Neural progenitor cell (in vitro differentiated cells): Measurements from ENCODE around the gene ZNF519. TPM values are rescaled to one million over a fixed set of nuclear protein-coding genes. Genes with fewer than 3 reads are reported as not detected.

Source experiments
- DNase-seq: peaks from one replicate; pipeline ENCODE4 v3.0.0-alpha.2; 2016; ENCODE audit warnings: low spot score
- H2AFZ ChIP-seq: fragments of 200-600 bp; sonication (generic); replicated peaks from 2 replicates; pipeline ENCODE4 v1.6.1; 2016; ENCODE audit warnings: antibody characterized with exemption
- H3F3A ChIP-seq: fragments of 200-600 bp; sonication (generic); 2 replicates; pipeline ENCODE4 v1.6.1; 2016; ENCODE audit warnings: antibody characterized with exemption, low read depth
- H3K27ac ChIP-seq: fragments of 200-600 bp; sonication (generic); 2 replicates; pipeline ENCODE4 v1.5.1; 2016; ENCODE audit warnings: mild to moderate bottlenecking
- H3K27me3 ChIP-seq: fragments of 200-600 bp; sonication (generic); 2 replicates; pipeline ENCODE4 v1.6.1; 2016; ENCODE audit warnings: mild to moderate bottlenecking, moderate library complexity
- H3K36me3 ChIP-seq: fragments of 200-600 bp; sonication (generic); 2 replicates; pipeline ENCODE4 v1.5.1; 2016
- H3K4me1 ChIP-seq: fragments of 200-600 bp; sonication (generic); 2 replicates; pipeline ENCODE4 v1.6.1; 2016; ENCODE audit warnings: mixed run types
- H3K4me2 ChIP-seq: fragments of 200-600 bp; sonication (generic); 2 replicates; pipeline ENCODE4 v1.6.1; 2016
- H3K4me3 ChIP-seq: fragments of 200-600 bp; sonication (generic); 2 replicates; pipeline ENCODE4 v1.5.1; 2016
- H3K79me2 ChIP-seq: fragments of 200-600 bp; sonication (generic); 2 replicates; pipeline ENCODE4 v1.6.1; 2016; ENCODE audit warnings: low read depth
- H3K9ac ChIP-seq: fragments of 200-600 bp; sonication (generic); 2 replicates; pipeline ENCODE4 v1.6.1; 2016
- H3K9me3 ChIP-seq: fragments of 200-600 bp; sonication (generic); 2 replicates; pipeline ENCODE4 v1.5.1; 2016; ENCODE audit warnings: low read depth
- H4K20me1 ChIP-seq: fragments of 200-600 bp; sonication (generic); 2 replicates; pipeline ENCODE4 v1.6.1; 2016; ENCODE audit warnings: low read depth
- H3K27ac Mint-ChIP-seq: 3 replicates; pipeline ENCODE4 v1.8.0; 2021; ENCODE audit warnings: mixed read lengths
- H3K27me3 Mint-ChIP-seq: 2 replicates; pipeline ENCODE4 v1.8.0; 2022; ENCODE audit warnings: low read depth, mild to moderate bottlenecking, inconsistent platforms, moderate library complexity, mixed read lengths; ENCODE audit not compliant: insufficient read depth
- H3K36me3 Mint-ChIP-seq: 3 replicates; pipeline ENCODE4 v1.8.0; 2021; ENCODE audit warnings: mixed read lengths
- H3K4me1 Mint-ChIP-seq: 3 replicates; pipeline ENCODE4 v1.8.0; 2021; ENCODE audit warnings: mixed read lengths
- H3K4me3 Mint-ChIP-seq: 3 replicates; pipeline ENCODE4 v1.8.0; 2021; ENCODE audit warnings: mild to moderate bottlenecking, moderate library complexity, mixed read lengths
- H3K9me3 Mint-ChIP-seq: 3 replicates; pipeline ENCODE4 v1.8.0; 2020; ENCODE audit warnings: mixed read lengths
- CTCF ChIP-seq: fragments of 200-600 bp; sonication (generic); IDR thresholded peaks from 2 replicates; pipeline ENCODE4 v1.5.1; 2017; ENCODE audit warnings: antibody characterized with exemption, mild to moderate bottlenecking
- EZH2 ChIP-seq: fragments of 200-600 bp; sonication (generic); IDR thresholded peaks from 2 replicates; pipeline ENCODE4 v1.6.1; 2017; ENCODE audit warnings: antibody characterized with exemption, mild to moderate bottlenecking, moderate library complexity
- EZH2phosphoT487 ChIP-seq: fragments of 200-600 bp; sonication (generic); IDR thresholded peaks from 2 replicates; pipeline ENCODE4 v1.6.1; 2017; ENCODE audit warnings: antibody characterized with exemption
- total RNA-seq: library from RNA; depleted of rRNA; stranded (reverse); fragments of >200 nt; gene quantifications from 2 replicates; pipeline ENCODE4 v1.2.3, GENCODE V29; 2015; ENCODE audit warnings: low replicate concordance

The ZNF519 gene
- total RNA-seq, 1 donor from 2014 or later: 64.6 TPM

DNA sequence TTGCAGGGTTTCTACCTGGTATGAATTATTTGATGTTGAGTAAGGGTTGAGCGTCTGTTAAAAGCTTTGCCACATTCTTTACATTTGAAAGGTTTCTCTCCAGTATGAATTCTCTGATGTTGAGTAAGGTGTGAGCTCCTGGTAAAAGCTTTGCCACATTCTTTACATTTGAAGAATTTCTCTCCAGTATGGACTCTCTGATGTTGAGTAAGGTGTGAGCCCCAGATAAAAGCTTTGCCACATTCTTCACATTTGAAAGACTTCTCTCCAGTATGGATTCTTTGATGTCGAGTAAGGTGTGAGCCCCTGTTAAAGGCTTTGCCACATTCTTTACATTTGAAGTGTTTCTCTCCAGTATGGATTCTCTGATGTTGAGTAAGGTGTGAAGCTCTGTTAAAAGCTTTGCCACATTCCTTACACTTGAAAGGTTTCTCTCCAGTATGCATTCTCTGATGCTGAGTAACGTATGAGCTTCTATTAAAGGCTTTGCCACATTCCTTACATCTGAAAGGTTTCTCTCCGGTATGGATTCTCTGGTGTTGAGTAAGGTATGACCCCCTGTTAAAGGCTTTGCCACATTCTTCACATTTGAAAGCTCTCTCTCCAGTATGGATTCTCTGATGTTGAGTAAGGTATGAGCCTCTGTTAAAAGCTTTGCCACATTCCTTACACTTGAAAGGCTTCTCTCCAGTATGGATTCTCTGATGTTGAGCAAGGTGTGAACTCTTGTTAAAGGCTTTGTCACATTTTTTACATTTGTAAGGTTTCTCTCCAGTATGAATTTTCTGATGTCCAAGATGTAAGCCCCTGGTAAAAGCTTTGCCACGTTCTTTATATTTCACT is 27.1 kb downstream of the ZNF519 start:
- H3K27ac ChIP-seq: no peak overlapping the region
- H3K79me2 ChIP-seq: peaks cover 47% of the 10 kb centered on the region
- Mint-ChIP-seq H3K27me3 (no peaks in the 10 kb centered on the region), H3K27ac (no peak overlapping the region), H3K4me1 (no peaks in the 10 kb centered on the region), H3K4me3 (no peak overlapping the region), H3K36me3 (peaks cover 66% of the 10 kb centered on the region), H3K9me3 (peaks cover 73% of the 10 kb centered on the region)
- peaks cover 66% of the 10 kb centered on the region for H3K9me3 ChIP-seq
- H4K20me1 ChIP-seq: no peaks in the 10 kb centered on the region
- H3F3A ChIP-seq: no peaks in the 10 kb centered on the region
- H3K27me3 ChIP-seq: no peaks in the 10 kb centered on the region
- no peaks in the 10 kb centered on the region for H3K4me1 ChIP-seq
- H2AFZ ChIP-seq: no peak overlapping the region
- TF ChIP-seq EZH2 (no peak), CTCF (no peak), EZH2phosphoT487 (no peak)
- H3K4me3 ChIP-seq: no peak overlapping the region
- no peak overlapping the region for H3K9ac ChIP-seq
- H3K4me2 ChIP-seq: no peak overlapping the region
- no peak for DNase-seq
- peaks cover 53% of the 10 kb centered on the region for H3K36me3 ChIP-seq

- no peak overlapping the region for H3K27ac ChIP-seq
- H4K20me1 ChIP-seq: no peaks in the 10 kb centered on the region
- H3K9me3 ChIP-seq: peaks cover 57% of the 10 kb centered on the region
- peaks cover 66% of the 10 kb centered on the region for H3K36me3 Mint-ChIP-seq
- DNase-seq: no peak
- H3K27ac Mint-ChIP-seq: no peak overlapping the region
- H3K4me3 Mint-ChIP-seq: no peak overlapping the region
- peaks cover 38% of the 10 kb centered on the region for H3K79me2 ChIP-seq
- H3K4me2 ChIP-seq: no peak overlapping the region
- peaks cover 71% of the 10 kb centered on the region for H3K9me3 Mint-ChIP-seq
- no peaks in the 10 kb centered on the region for H3K4me1 ChIP-seq
- H3K36me3 ChIP-seq: peaks cover 50% of the 10 kb centered on the region
- H3K27me3 ChIP-seq: no peaks in the 10 kb centered on the region
- H3K4me1 Mint-ChIP-seq: no peaks in the 10 kb centered on the region
- H3K9ac ChIP-seq: no peak overlapping the region
- TF ChIP-seq EZH2 (no peak), EZH2phosphoT487 (no peak), CTCF (no peak)
- H3K4me3 ChIP-seq: no peak overlapping the region
- no peaks in the 10 kb centered on the region for H3K27me3 Mint-ChIP-seq
- no peak overlapping the region for H2AFZ ChIP-seq
- H3F3A ChIP-seq: no peaks in the 10 kb centered on the region
These were observed 28.0 kb downstream of the ZNF519 start for GRCh38 chr18:14104201-14104600.

DNA sequence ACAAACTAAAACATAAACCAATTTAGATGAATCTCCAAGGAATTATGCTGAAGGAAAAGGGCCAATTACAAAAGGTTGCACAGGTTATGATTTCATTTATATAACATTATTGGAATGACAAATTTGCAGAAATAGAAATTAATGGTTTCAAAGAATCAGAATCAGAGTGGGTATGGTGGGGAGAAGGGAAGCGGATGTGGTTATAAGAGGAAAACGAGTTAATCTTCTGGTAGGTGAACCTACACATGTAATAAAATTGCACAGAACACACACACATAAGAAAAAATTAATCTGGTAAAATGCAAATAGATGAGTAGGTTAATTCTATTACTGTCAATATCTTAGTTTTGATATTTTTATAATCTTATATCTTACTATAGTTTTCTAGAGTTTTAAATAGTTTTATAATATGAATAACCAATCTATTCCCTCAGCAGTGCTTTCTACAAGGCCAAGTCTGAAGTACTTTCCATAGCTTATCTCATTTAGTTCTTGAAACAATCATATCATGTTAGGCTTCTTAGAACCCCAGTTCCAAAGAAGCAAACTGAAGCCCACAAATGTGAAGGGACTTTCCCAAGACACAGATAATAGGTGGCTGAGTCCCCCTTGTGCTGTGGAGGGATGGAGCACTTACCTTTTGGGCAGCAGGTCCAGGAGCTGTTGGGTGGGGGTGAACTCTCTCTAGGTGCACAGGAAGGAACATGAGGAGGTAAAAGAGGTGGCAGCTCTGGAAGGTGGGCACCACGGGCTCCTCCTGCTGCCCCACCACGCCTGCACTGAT is 31.5 kb downstream of the ZNF519 start:
- no peak overlapping the region for H2AFZ ChIP-seq
- peaks cover 35% of the 10 kb centered on the region for H3K9me3 ChIP-seq
- no peaks in the 10 kb centered on the region for H3K27me3 Mint-ChIP-seq
- no peaks in the 10 kb centered on the region for H3K27me3 ChIP-seq
- peaks cover 72% of the 10 kb centered on the region for H3K36me3 Mint-ChIP-seq
- no peak overlapping the region for H3K4me3 Mint-ChIP-seq
- no peaks in the 10 kb centered on the region for H4K20me1 ChIP-seq
- peaks cover 6% of the 10 kb centered on the region for H3K79me2 ChIP-seq
- TF ChIP-seq EZH2phosphoT487: no peak
- TF ChIP-seq EZH2: no peak
- no peak for TF ChIP-seq CTCF
- no peak overlapping the region for H3K9ac ChIP-seq
- H3K4me1 Mint-ChIP-seq: no peaks in the 10 kb centered on the region
- no peak for DNase-seq
- H3K4me1 ChIP-seq: no peaks in the 10 kb centered on the region
- H3K27ac Mint-ChIP-seq: no peak overlapping the region
- H3F3A ChIP-seq: no peaks in the 10 kb centered on the region
- H3K4me3 ChIP-seq: no peak overlapping the region
- H3K4me2 ChIP-seq: no peak overlapping the region
- H3K36me3 ChIP-seq: peaks cover 31% of the 10 kb centered on the region
- H3K27ac ChIP-seq: no peak overlapping the region
- peaks cover 58% of the 10 kb centered on the region for H3K9me3 Mint-ChIP-seq
